SIG-M5 treated with dmso at 0.1 percent for 504 hours (cell line): ENCODE data around the gene MRPL20.
"Not testable (repeated sequence)": the region's sequence is repeated elsewhere in the genome, so short reads cannot be mapped to it uniquely, and the experiment has no call there.

Source experiments
- DNase-seq: peaks from one replicate; lab custom pipeline; 2025; ENCODE audit not compliant: unreplicated experiment; lab: John Stamatoyannopoulos, UW

MRPL20 gene

DNA sequence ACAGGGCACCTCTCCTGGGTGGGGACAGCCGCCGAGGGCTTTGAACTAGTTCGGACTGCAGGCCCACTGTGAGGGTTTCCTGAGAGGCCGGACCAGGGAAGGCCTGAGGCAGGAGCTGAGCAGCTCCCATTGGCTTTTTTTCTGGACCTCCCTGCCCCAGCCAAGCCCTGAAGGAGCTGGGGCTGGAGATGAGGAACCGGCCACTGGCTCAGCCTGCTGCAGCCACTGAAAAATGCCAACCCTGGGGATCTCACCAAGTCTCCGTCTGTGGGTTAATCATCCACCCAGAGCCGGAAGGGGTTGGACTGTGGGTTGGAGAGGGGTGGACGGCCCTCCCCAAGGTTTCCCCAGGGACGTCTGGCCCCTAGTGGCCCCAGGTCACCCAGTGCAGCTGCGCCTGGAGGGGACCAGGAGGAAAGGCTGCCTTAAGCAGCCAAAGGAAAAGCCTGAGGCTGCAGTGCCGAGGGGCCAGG lies 30.8 kb upstream of the MRPL20 start:
- DNase-seq = no peak

- DNase-seq = no peak
These were observed 30.2 kb upstream of the MRPL20 start for GRCh38 chr1:1437033-1437903.

DNA sequence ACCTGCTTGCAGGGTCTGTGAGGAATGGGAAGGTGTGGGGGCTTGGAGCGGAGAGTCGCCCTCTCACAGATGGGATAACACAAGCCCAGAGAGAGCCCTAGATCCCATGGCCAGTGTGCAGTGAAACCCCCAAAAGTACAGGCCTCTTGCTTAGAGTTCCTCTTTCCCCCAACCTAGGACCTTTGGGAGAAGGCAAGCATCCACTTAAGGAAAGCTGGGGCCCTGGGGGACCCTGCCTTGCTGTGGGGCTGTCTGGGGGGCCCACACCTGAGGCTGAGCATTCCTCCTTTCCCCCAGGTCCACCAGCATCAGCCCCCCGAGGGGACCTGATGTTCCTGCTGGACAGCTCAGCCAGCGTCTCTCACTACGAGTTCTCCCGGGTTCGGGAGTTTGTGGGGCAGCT lies 29.5 kb upstream of the MRPL20 start:
- DNase-seq = no peak

GRCh38 chr1:1435911-1436629 lies 29.0 kb upstream of the MRPL20 start:
- DNase-seq = no peak

DNA sequence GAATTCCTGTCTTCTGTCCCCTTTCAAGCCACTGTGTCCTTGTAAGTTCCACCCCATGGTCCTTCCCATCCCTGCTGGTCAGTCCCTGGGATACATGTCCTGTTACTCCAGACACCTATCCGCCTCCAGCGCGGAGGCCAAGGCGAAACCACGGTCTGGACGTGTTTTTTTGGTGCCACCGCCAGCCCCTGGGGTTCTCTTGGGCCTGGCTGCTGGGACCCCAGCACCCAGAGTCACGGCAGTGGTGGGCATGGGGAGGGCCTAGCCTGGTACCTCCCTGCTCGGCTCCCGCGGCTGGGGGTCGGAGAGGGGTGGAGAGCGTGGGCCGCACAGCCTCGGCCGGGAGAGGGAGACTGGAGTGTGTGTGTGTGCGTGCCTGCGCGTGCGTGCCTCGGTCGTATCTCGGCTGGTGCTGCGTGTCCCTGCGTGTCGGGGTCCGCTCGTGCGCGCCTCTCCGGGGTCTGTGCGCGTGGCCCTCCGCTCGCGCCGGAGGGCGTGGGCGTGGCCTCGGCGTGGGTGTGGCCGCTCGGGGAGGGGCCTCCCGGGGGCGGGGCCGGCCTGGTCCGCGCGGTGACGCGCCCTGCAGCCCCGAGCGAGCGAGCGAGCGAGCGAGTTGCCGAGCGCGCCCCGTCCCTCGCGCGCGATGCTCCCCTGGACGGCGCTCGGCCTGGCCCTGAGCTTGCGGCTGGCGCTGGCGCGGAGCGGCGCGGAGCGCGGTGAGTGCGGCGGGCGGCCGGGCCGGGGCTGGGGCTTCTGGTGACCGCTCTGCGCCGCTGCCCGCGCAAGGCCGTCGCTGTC lies 28.2 kb upstream of the MRPL20 start, which contains the start of gene VWA1:
VWA1 (plus strand) TSS at position 585 of the 798 bp plus-strand sequence; CDS start at position 644, 59 bp downstream.
- no peak for DNase-seq

GRCh38 chr1:1434824-1435105 lies 27.7 kb upstream of the MRPL20 start:
- no peak for DNase-seq

DNA sequence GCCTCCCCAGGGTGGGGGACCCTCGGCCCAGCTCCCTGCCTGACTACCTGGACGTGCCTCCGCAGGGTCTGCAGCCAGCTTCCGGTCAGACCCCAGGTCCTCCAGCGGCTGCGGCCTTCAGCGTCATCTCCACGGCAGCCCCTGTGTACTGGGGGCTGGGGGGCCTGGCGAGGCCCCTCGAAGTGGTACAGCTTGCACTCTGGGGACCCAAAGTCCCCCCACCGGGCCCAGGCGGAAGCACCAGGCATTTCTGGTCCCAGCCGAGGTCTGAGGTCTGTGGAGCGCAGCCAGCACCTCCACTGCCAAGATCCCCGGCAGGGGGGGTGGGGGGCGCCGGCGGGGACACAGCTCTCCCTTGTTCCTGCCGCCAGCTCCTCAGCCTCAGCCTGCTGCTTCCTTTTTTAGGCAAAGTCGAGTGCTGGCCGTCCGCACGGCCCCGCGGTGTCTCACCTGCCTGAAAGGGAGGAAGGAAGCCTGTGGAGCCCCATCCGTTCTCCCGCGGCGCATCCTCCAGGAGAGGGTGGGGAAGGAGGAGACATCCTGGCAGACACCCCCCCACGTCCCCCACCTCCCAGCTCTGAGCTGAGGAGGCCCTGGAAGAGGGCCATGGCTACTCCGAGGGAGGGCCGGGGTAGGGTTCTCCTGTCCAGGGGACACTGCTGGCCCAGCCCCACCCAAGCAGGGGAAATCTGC lies 27.2 kb upstream of the MRPL20 start:
- DNase-seq = no peak

- no peak for DNase-seq
These were observed 26.7 kb upstream of the MRPL20 start for GRCh38 chr1:1433804-1434130.

DNA sequence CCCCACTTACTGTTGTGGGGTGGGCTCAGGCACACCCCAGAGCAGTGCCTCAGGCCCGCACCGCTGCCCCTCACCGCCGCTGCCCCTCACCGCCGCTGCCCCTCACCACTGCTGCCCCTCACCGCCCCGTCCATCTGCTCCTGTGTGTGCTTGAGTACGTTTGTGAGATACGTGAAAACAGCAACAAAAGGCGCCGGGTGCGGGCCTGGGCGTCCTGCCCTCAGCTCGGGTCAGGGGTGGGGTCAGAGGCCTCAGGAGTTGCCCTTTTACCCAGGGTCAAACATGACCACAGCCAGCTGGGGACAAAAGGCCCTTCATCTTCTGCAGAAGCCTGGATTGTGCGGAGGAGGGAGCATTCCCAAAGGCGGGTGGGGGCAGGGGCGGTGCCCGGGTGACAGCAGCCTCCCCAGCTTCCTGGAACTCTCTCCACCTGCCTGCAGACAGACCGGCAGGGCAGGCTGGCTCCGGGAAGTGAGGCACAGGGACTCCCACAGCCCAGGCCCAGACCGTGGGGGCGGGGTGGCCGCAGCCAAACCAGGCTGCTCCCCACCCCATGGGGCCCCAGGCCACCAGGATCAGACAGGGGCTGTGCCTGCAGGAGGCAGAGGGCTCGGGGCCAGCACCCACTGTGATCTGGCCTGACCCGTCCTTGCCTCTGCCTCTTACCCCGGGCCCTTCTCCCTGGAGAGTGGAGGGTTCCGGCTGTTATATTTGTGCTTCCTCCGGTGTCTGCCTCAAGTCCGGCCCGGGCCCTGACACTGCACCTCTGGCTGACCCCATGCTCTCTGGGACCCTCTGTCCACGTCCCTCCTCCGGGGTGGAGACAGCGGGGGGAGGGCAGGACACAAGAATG lies 26.1 kb upstream of the MRPL20 start:
- no peak for DNase-seq

- DNase-seq = no peak
These were observed 25.3 kb upstream of the MRPL20 start for GRCh38 chr1:1432274-1432950.

- no peak for DNase-seq
These were observed 24.8 kb upstream of the MRPL20 start for GRCh38 chr1:1431845-1432273.

- no peak for DNase-seq
These were observed 24.1 kb upstream of the MRPL20 start for GRCh38 chr1:1430992-1431844.

GRCh38 chr1:1430114-1430982 lies 23.3 kb upstream of the MRPL20 start:
- DNase-seq = no peak

- DNase-seq = no peak
These were observed 22.6 kb upstream of the MRPL20 start for GRCh38 chr1:1429671-1430073.

GRCh38 chr1:1428967-1429366 lies 21.9 kb upstream of the MRPL20 start:
- DNase-seq = not testable (repeated sequence)

DNA sequence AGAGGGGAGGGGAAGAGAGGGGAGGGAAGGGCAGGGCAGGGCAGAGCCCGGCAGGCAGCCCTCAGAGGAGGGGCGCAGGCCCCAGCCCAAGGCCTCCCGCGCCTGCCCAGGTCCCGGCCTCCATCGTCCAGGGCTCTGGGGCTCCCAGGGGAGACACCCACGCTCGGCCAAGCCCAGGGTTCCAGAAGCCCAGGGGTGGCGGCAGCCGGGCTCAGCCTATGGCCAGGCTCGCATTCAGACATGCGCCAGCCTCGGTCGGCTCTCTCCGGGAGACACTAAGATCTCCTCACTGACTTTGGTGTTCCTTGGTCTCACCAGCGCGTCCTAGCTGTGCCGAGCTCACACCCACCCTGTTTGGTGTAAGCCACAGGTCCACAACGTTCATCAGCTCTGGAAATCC lies 21.1 kb upstream of the MRPL20 start:
- no peak for DNase-seq

DNA sequence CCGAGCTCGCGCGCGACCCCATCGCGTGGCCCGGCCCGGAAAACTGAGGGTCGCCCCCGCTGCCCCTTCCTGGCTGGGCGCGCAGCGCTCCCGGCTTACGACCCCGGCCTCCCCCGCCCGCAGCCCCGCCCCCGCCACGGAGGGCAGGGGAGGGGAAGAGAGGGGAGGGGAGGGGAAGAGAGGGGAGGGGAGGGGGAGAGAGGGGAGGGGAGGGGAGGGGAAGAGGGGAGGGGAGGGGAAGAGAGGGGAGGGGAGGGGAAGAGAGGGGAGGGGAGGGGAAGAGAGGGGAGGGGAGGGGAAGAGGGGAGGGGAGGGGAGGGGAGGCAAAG lies 20.7 kb upstream of the MRPL20 start:
- no peak for DNase-seq
